Ramos (cell line): Measurements from ENCODE around the gene CTXN3.

ENCODE experiments used
- in situ Hi-C: fragments of 300-500 bp; cut with MboI; formaldehyde crosslinking; loops from one replicate; pipeline ENCODE4 v1.14.3; 2022; ENCODE audit warnings: low sequenced_read_pairs; ENCODE audit not compliant: unreplicated experiment

The CTXN3 gene

DNA sequence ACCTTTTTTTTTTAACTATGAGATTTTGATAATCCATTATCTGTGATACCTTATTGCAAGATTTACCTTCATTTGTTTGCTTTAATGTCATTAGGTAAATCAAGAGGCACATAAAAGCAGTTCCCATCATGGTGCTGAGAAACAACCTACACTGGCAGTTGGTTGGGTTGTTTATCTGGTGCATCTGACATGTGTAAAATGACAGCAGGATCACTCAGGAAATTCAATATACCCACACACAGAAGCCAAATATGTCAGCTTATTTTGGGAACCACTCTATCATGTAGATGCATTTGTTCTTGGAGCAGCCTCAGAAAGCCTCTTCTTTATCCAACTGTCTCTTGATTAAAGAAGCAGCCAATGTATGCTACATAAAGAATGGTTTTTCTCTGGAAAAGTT is 46.5 kb downstream of the CTXN3 start:
- in situ Hi-C loops, result no loop called here

DNA sequence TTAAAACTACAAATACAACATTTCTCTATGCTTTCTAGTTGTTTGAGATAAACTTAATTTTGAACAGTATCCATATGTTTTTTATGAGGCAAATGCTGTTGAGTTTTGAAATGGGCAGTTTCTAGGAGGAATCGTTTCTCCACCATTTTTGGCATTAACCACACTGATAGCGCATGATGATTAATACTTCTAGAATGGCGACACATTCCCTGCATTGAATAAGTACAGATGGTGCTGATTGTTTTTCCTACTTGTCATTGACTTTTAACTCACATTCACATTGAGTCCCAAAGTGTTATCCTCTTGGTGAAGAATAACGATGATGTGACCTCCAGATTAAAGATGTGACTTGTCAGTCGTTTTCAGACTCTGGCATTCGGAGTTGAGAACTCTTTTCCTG is 47.8 kb downstream of the CTXN3 start:
- in situ Hi-C loops, result no loop called here

DNA sequence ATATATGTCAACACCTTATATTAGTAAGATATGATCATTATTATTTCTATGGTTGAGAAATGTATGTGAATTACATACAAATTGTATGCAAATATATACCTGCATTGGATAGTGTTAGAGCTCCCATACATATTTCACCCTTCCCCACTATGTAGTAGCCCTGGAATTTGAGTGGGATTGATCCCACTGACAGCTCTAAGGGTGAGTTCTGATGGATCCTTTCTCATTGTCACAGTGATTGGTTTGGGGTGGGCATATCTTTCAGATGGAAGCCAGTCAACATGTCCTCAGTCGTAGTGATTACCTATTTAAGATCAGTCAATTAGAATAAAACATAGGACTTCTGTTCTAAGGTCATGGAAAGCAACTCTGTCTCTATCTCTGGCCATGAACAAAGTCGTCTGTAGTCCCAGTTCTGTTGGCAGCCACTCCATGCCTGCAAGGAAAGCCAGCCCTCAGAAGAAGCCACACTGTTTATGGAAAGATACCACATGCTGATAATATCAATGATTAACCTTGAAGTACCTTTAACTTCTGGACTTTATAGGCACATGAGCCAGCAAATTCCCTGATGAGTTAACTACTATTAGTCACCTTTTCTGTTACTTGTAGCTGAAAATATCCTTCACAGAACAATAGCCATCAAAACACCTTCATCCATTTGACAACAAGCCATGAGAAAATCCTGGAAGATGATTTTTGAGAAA is 49.2 kb downstream of the CTXN3 start:
- in situ Hi-C loops, result no loop called here

DNA sequence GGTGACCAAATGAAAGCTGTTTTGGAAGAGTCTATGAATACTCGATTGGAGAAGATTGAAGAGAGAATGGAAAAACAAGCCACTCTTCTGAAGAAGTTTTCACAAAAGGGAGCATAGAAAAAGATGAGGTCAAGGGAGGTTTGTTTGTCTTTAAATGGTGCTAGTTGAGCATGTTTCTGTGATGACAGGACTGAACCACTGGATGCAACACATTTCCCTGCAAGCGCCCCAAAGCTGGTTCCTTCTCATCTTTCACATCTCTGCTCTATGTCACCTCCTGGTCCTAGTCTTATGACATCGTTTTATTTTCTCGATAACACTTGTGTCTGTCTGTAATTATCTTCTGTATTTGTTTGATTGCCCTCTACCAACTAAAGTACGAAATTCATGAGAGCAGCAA is 50.5 kb downstream of the CTXN3 start:
- in situ Hi-C loops, result no loop called here

DNA sequence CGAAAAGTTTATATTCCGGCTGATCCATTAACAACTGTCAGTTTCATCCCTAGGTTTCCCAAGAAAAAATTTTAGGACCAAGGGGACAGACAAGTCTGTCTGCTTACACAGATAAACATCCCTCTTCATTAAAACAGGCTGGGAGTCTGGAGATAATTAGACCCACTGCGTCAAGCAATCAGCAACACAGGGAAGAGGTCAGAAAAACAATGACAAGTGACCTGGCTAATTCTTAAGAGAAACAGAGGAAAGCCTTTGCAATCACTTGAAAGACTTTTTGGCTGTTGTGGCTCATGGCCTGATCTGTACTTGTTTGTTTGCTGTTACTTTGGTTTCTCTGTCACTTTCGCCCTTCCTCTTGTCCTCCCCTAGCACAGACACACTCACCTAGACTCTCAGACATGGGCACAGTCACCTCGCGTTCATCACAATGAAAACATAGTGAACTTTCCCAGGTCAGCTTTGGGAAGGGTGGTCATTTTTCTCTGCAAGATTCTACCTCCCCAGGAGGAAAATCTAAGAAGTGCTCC is 51.4 kb downstream of the CTXN3 start:
- in situ Hi-C loops, result no loop called here

DNA sequence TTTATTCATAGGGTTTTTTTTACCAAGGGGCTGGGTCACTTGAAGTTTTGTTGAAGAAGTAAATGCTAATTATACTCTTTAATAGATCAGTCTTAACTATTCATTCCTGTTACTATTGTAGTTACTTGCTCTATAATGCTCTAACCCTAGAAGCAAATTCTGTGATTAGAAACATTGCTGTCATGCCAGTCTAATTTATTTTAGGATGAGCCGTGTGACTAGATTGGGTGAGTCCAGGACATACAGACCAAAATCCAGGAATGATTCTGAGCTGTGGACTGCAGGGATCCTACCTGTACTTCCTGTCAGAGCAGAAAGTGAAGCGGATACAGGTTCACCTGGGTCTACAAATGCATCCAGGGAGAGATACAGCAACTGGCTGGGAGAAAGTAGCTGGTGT is 53.6 kb downstream of the CTXN3 start:
- in situ Hi-C loops, result no loop called here

DNA sequence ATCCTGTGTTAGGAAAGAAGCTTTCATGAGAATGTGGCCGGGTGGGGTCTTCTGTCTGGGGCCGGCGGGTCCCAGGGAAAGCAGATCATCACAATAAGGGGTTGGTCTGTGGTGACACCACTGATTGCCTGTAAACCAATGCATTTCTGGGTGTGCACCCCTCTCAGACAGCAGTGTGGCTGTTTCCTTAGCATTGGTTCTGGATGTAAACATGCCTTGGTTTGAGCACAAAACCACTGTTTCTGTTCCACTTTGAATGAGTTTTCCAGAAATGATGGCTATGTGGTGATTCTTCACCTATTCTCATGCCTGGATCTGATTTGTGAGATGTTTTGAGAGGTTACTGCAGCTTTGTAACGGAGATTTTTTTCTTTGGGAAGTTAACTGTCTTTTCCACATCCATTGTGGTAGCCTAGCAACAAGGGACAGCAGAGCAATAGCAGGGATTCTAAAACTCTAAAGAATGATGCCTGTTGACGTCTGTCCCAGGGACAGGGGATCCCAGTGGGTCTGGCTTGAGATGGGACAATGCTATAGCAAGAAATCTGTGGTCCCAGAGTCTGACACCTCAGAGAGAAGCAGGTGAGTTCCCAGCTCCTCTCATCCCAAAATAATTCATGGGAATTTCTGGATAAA is 54.2 kb downstream of the CTXN3 start, which contains the start of gene CCDC192:
CCDC192 (plus strand) TSS at position 466 of the 636 bp plus-strand sequence; CDS start at position 521, 55 bp downstream.
- in situ Hi-C loops, result no loop called here

DNA sequence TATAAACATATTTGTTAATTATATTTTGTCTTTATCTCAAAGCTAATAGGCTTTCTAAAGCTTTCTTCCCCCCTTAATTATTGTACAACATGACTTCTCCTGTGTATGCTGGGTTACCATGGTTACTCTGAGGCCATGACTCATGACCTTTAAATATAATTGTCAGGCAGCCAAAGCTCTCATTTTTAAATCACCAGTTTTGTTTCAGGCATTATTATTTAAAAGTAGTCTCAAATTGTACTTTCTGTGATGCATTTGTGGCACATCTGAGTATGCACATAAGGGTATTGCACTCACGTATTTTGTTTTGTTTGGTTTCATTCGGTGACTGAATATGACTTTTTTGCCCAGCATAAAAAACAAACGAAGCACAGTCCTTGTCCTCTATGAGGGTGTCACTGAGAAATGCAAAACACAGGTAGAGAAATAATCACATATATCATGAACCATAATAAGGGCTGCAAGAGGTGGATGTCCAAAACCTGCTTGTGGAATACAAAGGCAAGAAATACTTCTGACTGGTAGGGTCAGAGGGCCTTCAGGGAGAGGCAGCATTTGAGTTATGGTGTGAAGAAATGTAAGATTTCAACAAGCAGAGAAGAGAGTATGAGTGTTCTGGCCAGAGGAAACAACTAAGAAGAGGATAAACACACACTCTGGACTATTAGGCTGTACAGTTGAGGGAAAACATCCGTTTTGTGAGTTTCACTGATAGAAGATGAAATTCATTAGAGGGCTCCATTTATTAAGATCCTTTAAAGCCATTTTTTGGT is 56.4 kb downstream of the CTXN3 start:
- in situ Hi-C loops, result no loop called here

DNA sequence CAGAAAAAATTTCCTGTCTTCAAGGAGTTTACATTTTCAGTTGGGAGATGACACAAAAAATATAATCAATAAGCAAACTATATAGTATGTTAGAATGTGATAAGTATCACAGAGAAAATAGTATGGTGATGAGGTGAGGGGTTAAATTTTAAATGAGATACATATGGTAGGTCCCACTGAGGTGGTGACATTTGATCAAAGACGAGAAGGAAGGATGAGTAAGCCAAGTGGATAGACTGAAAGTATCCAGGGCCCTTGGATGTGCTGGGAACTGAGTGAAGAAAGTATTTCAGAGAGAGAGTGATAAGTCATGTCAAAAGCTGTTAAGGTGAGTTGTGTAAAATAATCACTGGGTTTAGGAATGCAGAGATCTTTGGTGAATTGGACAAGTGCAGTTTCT is 57.8 kb downstream of the CTXN3 start:
- in situ Hi-C loops, result no loop called here

DNA sequence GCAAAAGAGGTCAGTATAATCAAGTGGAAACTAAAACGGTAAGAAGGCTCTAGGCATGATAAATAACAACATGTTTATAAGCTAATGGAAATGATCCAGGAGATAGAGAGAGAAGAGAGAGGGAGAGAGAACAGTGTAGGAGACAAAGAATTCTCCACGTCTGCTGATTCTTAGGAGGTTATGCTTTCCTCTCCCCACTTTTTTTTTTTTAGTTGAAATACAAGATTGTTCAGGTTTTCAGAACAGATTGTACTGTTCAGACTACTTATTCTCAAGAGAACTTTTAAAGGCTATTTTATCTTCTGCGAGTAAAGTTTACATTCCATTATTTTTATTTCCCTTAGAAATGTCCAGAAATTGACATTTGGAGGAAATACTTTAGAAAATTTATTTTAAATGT is 58.3 kb downstream of the CTXN3 start:
- in situ Hi-C loops, result no loop called here
